Heart left ventricle (tissue), 16 donors: Measurements from ENCODE around the gene NPR2. TPM values are rescaled to one million over a fixed set of nuclear protein-coding genes. Genes with fewer than 3 reads are reported as not detected.

Experiments used
- ATAC-seq, 4 donors: fragments of 200-7000 bp; cut with Tn5 transposase; one replicate each; pipeline ENCODE4 v1.9.1; 2020 to 2022; ENCODE audit warnings: moderate library complexity in 4 of 4, mild to moderate bottlenecking in 3 of 4, moderate number of reproducible peaks in 1 of 4
- DNase-seq, 5 donors: peaks; one replicate each; pipeline ENCODE4 v3.0.0-alpha.2; 2020
- H3K27ac ChIP-seq, 12 donors: fragments of 200-600 bp; sonication (generic) in 4 of 12; one replicate each; pipeline versions ENCODE4 v1.5.0 to v1.8.0; 2016 to 2022; ENCODE audit warnings: mild to moderate bottlenecking in 2 of 12
- H3K27me3 ChIP-seq, 9 donors: fragments of 200-600 bp; sonication (generic) in 2 of 9; one replicate each; pipeline versions ENCODE4 v1.5.1 to v1.8.0; 2016 to 2022; ENCODE audit warnings: mild to moderate bottlenecking in 3 of 9
- H3K36me3 ChIP-seq, 9 donors: fragments of 200-600 bp; sonication (generic) in 2 of 9; one replicate each; pipeline versions ENCODE4 v1.5.0 to v1.8.0; 2018 to 2022; ENCODE audit warnings: mild to moderate bottlenecking in 2 of 9
- H3K4me1 ChIP-seq, 12 donors: fragments of 200-600 bp; sonication (generic) in 4 of 12; one replicate each; pipeline versions ENCODE4 v1.5.0 to v1.8.0; 2016 to 2022; ENCODE audit warnings: mild to moderate bottlenecking in 3 of 12
- H3K4me3 ChIP-seq, 12 donors: fragments of 200-600 bp; sonication (generic) in 4 of 12; one replicate each; pipeline versions ENCODE4 v1.5.0 to v1.8.0; 2017 to 2022; ENCODE audit warnings: mild to moderate bottlenecking in 9 of 12, moderate library complexity in 4 of 12
- H3K9me3 ChIP-seq, 12 donors: fragments of 200-600 bp; sonication (generic) in 4 of 12; one replicate each; pipeline versions ENCODE4 v1.5.0 to v1.8.0; 2016 to 2022; ENCODE audit warnings: mild to moderate bottlenecking in 1 of 12
- CTCF ChIP-seq, 12 donors: fragments of 200-600 bp; sonication (generic) in 4 of 12; IDR thresholded peaks; one replicate each; pipeline versions ENCODE4 v1.5.0 to v1.8.0; 2018 to 2022; ENCODE audit warnings: antibody characterized with exemption in 12 of 12, mild to moderate bottlenecking in 5 of 12
- POLR2A ChIP-seq, 2 donors: fragments of 450-650 bp; IDR thresholded peaks; one replicate each; pipeline ENCODE4 v1.6.1; 2017; ENCODE audit warnings: antibody characterized with exemption in 2 of 2, mild to moderate bottlenecking in 2 of 2, moderate library complexity in 2 of 2
- WGBS, 4 donors: extraction: QIAGEN DNeasy Blood & Tissue Kit in 2 of 4; methylation state at CpG; one replicate each; pipeline versions ENCODE4 v1.1.5 to v1.1.7; 2013 to 2018; 5-methylcytosine and 5-hydroxymethylcytosine counted together
- intact Hi-C, 10 donors: fragments of 100-400 bp; cut with DNase I; formaldehyde crosslinking; loops; one replicate each; pipeline versions ENCODE4 v1.11.1 to v1.14.2; 2022
- polyA plus RNA-seq, 2 donors: library from polyadenylated mRNA; stranded (reverse); fragments of 200-250 nt; gene quantifications; one replicate each; pipeline ENCODE4 v1.2.3, GENCODE V29; 2013
- total RNA-seq, 9 donors: library from RNA; depleted of rRNA in 2 of 9; stranded (reverse); fragments of >200 nt in 2 of 9; fragmentation: NEBNext Ultra II Directional in 3 of 9; extraction: Animal tissue kit (Norgen Biotek cat#: 25700) in 3 of 9; gene quantifications; one replicate each; pipeline versions ENCODE4 v1.1.0 to v1.2.4, GENCODE V29; 2016 to 2023
- donor health status: ischemic (EF 13 %, LVEDD 7.1; RV severe dilation, severe dysfunction).
- donor health status: healthy with polysubstance abuse.
- donor health status: DM: no; HTN: yes; CAD: no.
- donor health status: DM: no; HTN: no; CAD: no.
- donor health status: ischemic (EF 25% LVEDD 6.9; RV normal size, moderate dysfunction).
- donor health status: ischemic (EF 25% LVEDD 5.7; RV mildly dilated, moderate dysfunction).
- donor health status: healthy.
- donor health status: DM: yes; HTN: yes; CAD: no.
- donor health status: ischemic (EF 35%, LVEDD 5.7; RV mildly dilated, moderate dysfunction).
- donor health status: nonischemic (EF 11% LVEDD 7.7; RV severe dilation, severe dysfunction).
- donor health status: DM: yes; HTN: yes; CAD: no.
- donor health status: PGD.
- donor health status: ischemic (EF 29% LVEDD 5.4; RV normal size, mild dysfunction).
- donor health status: nonischemic (EF 23%, LVEDD 6.1; RV moderate dilation, normal function).

Gene NPR2
- total and polyA plus RNA-seq, 11 donors: 10.2 to 36.4 (median 22.9) TPM

- intact Hi-C loops: no loop called here
- peak overlapping the region in 4 of 12 donors; percentile 13 to 65 (median 28) for H3K27ac ChIP-seq
These were observed 47.4 kb upstream of the NPR2 start for GRCh38 chr9:35743880-35744518.

DNA sequence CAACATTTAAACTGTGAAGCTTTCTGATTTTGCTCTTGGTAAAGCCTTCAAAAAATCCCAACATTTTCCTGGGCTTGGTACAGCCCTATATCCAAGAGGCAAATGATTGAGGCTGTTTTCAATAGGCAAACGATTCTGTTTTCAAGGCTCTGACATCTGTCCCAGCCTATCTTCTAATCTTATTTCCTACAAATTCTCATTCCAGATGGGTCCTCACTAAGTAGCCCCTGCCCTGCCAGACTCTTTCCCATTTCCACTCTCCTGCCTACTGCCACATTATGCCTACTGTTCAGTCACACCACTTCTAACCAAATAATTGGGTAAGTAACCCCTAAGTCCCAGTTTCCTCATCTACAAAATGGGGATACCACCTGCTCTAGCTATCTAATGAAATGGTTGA is 45.8 kb upstream of the NPR2 start:
- DNase-seq (no peak), ATAC-seq (no peak)
- H3K9me3 ChIP-seq: no peaks in the 10 kb centered on the region
- peak overlapping the region in 9 of 12 donors; percentile 71 to 99 (median 91) for H3K4me3 ChIP-seq
- peak overlapping the region in 3 of 12 donors; percentile 1 to 65 (median 5) for H3K27ac ChIP-seq
- no peak for TF ChIP-seq CTCF (IDR thresholded peaks at IDR 0.05)
- no peak for TF ChIP-seq POLR2A (IDR thresholded peaks at IDR 0.05)
- peaks cover 2 to 60% (median 50%) of the 10 kb centered on the region in 12 donors for H3K4me1 ChIP-seq
- no peaks in the 10 kb centered on the region for H3K27me3 ChIP-seq
- 14 to 33% (median 21%) methylated on average over 1 of the region's 1 CpG for WGBS, 4 donors
- intact Hi-C loops: loop anchor here in 3 of 10 donors (5.0 kb wide), 2 partner anchors 83 to 88 kb away; partner anchors contain the start of genes CCDC107 (in 2 of the 3) and RMRP (in 2 of the 3)
- H3K36me3 ChIP-seq: peaks cover 0 to 58% (median 49%) of the 10 kb centered on the region in 9 donors

More at GRCh38 chr9:35743880-35744518, 47.4 kb upstream of the NPR2 start:
- TF ChIP-seq CTCF (IDR thresholded peaks at IDR 0.05): no peak
- H3K4me3 ChIP-seq: no peak overlapping the region
- no peaks in the 10 kb centered on the region for H3K27me3 ChIP-seq
- H3K4me1 ChIP-seq: peaks cover 0 to 50% (median 42%) of the 10 kb centered on the region in 12 donors
- WGBS, 4 donors: 58 to 65% (median 63%) methylated on average over 8 of the region's 8 CpGs
- DNase-seq (no peak), ATAC-seq (no peak)
- no peaks in the 10 kb centered on the region for H3K9me3 ChIP-seq
- H3K36me3 ChIP-seq: peaks cover 0 to 71% (median 62%) of the 10 kb centered on the region in 9 donors

GRCh38 chr9:35746583-35746982 is 44.8 kb upstream of the NPR2 start:
- H3K27ac ChIP-seq: peak overlapping the region in 6 of 12 donors; percentile 1 to 98 (median 92)
- peaks cover 2 to 66% (median 52%) of the 10 kb centered on the region in 12 donors for H3K4me1 ChIP-seq
- H3K9me3 ChIP-seq: no peaks in the 10 kb centered on the region
- H3K36me3 ChIP-seq: peaks cover 0 to 59% (median 49%) of the 10 kb centered on the region in 9 donors
- WGBS, 4 donors: 25 to 32% (median 32%) methylated on average over 3 of the region's 3 CpGs
- DNase-seq (no peak), ATAC-seq (no peak)
- no peaks in the 10 kb centered on the region for H3K27me3 ChIP-seq
- intact Hi-C loops: loop anchor here in 4 of 10 donors (2.0 to 5.0 kb wide), 3 partner anchors 14 to 89 kb away; partner anchors contain the start of genes CCDC107 (in 2 of the 4), RMRP (in 2 of the 4), CREB3 (in 1 of the 4) and TLN1 (in 1 of the 4)
- peak overlapping the region; percentile 71 to 99 (median 88) for H3K4me3 ChIP-seq
- no peak for TF ChIP-seq POLR2A (IDR thresholded peaks at IDR 0.05)

GRCh38 chr9:35748242-35748857 is 43.0 kb upstream of the NPR2 start:
- DNase-seq (peak in 2 of 5 donors; percentile 39 to 70), ATAC-seq (peak in 3 of 4 donors; percentile 0 to 3 (median 1))
- peak overlapping the region; percentile 71 to 99 (median 88) for H3K4me3 ChIP-seq
- WGBS, 4 donors: 0% methylated on average over 14 to 24 of the region's 24 CpGs
- no peaks in the 10 kb centered on the region for H3K27me3 ChIP-seq
- no peaks in the 10 kb centered on the region for H3K9me3 ChIP-seq
- H3K4me1 ChIP-seq: peaks cover 2 to 63% (median 52%) of the 10 kb centered on the region in 12 donors
- H3K27ac ChIP-seq: peak overlapping the region; percentile 92 to 99 (median 97)
- TF ChIP-seq CTCF (IDR thresholded peaks at IDR 0.05) (no peak), POLR2A (IDR thresholded peaks at IDR 0.05) (no peak)
- peaks cover 0 to 59% (median 49%) of the 10 kb centered on the region in 9 donors for H3K36me3 ChIP-seq
- intact Hi-C loops: loop anchor here in 4 of 10 donors (2.0 to 5.0 kb wide), 3 partner anchors 16 to 91 kb away; partner anchors contain the start of genes CREB3 (in 3 of the 4), TLN1 (in 3 of the 4), CCDC107 (in 2 of the 4) and RMRP (in 2 of the 4)
